AG09309 (cell line): ENCODE measurements around the gene GRIK5.

Experiments used
- DNase-seq: peaks from one replicate; pipeline ENCODE4 v3.0.0-alpha.2; 2010; ENCODE audit warnings: low read depth
- H3K4me3 ChIP-seq: 2 replicates; pipeline ENCODE4 v1.5.1; 2011; ENCODE audit warnings: mild to moderate bottlenecking, low read depth, low read length, moderate library complexity; ENCODE audit not compliant: control insufficient read depth
- CTCF ChIP-seq: IDR thresholded peaks from 2 replicates; pipeline ENCODE4 v1.5.1; 2011; ENCODE audit warnings: mild to moderate bottlenecking, low read depth, low read length, inconsistent platforms; ENCODE audit not compliant: insufficient read depth, control insufficient read depth; ENCODE audit errors: missing control alignments

Gene GRIK5

GRCh38 chr19:42113641-42114348, 43.8 kb upstream of the GRIK5 start:
- H3K4me3 ChIP-seq: no peak overlapping the region
- peak; percentile 91 for DNase-seq
- TF ChIP-seq CTCF: peak; percentile 36

GRCh38 chr19:42111811-42112210, 41.8 kb upstream of the GRIK5 start:
- no peak overlapping the region for H3K4me3 ChIP-seq
- DNase-seq: no peak
- TF ChIP-seq CTCF: no peak

- TF ChIP-seq CTCF: no peak
- no peak overlapping the region for H3K4me3 ChIP-seq
- peak; percentile 67 for DNase-seq
These were observed 41.4 kb upstream of the GRIK5 start for GRCh38 chr19:42111384-42111783.

- no peak for TF ChIP-seq CTCF
- no peak overlapping the region for H3K4me3 ChIP-seq
- no peak for DNase-seq
These were observed 40.7 kb upstream of the GRIK5 start for GRCh38 chr19:42110658-42111057.

- no peak for TF ChIP-seq CTCF
- H3K4me3 ChIP-seq: no peak overlapping the region
- no peak for DNase-seq
These were observed 39.9 kb upstream of the GRIK5 start for GRCh38 chr19:42109896-42110295.

- no peak for DNase-seq
- peak; percentile 100 for TF ChIP-seq CTCF
- no peak overlapping the region for H3K4me3 ChIP-seq
These were observed 38.8 kb upstream of the GRIK5 start for GRCh38 chr19:42108527-42109389.
